Thymus (tissue), 11 donors: Measurements from ENCODE around the gene CUL7. TPM values are rescaled to one million over a fixed set of nuclear protein-coding genes. Genes with fewer than 3 reads are reported as not detected.
"Not testable (repeated sequence)": the region's sequence is repeated elsewhere in the genome, so short reads cannot be mapped to it uniquely, and the experiment has no call there.

ENCODE experiments used
- DNase-seq, 9 donors: peaks; one replicate each; pipeline ENCODE4 v3.0.0-alpha.2; 2013; ENCODE audit warnings: low spot score in 9 of 9, low read depth in 6 of 9, missing footprints in 1 of 9
- H3K27ac ChIP-seq, 2 donors: one replicate each; pipeline ENCODE4 v1.5.1; 2013; ENCODE audit warnings: control low read depth in 1 of 2, low read depth in 1 of 2, low read length in 1 of 2, mild to moderate bottlenecking in 1 of 2, moderate library complexity in 1 of 2
- H3K27me3 ChIP-seq, 2 donors: one replicate each; pipeline ENCODE4 v1.5.1; 2013; ENCODE audit warnings: low read length in 1 of 2; ENCODE audit not compliant: control insufficient read depth in 2 of 2, insufficient read depth in 1 of 2
- H3K36me3 ChIP-seq, 2 donors: one replicate each; pipeline ENCODE4 v1.5.1; 2013; ENCODE audit warnings: low read length in 1 of 2, mild to moderate bottlenecking in 1 of 2, moderate library complexity in 1 of 2; ENCODE audit not compliant: control insufficient read depth in 2 of 2, insufficient read depth in 2 of 2
- H3K4me1 ChIP-seq, 2 donors: one replicate each; pipeline ENCODE4 v1.5.1; 2013; ENCODE audit warnings: low read length in 2 of 2; ENCODE audit not compliant: control insufficient read depth in 2 of 2, insufficient read depth in 2 of 2
- H3K4me3 ChIP-seq, 2 donors: one replicate each; pipeline ENCODE4 v1.5.1; 2013; ENCODE audit warnings: low read length in 2 of 2, control low read depth in 1 of 2, mild to moderate bottlenecking in 1 of 2
- H3K9me3 ChIP-seq, 2 donors: one replicate each; pipeline ENCODE4 v1.5.1; 2013; ENCODE audit warnings: low read length in 1 of 2, mild to moderate bottlenecking in 1 of 2; ENCODE audit not compliant: control insufficient read depth in 2 of 2, insufficient read depth in 1 of 2
- WGBS: extraction: QIAGEN DNeasy Blood & Tissue Kit; methylation state at CpG from one replicate; pipeline ENCODE4 v1.1.7; 2013; 5-methylcytosine and 5-hydroxymethylcytosine counted together
- polyA plus RNA-seq: library from polyadenylated mRNA; stranded (reverse); fragments of 200-250 nt; gene quantifications from one replicate; pipeline ENCODE4 v1.2.3, GENCODE V29; 2013
- total RNA-seq: library from RNA; stranded (reverse); fragments of 120-200 nt; gene quantifications from one replicate; pipeline ENCODE4 v1.2.4, GENCODE V29; 2013
- donor health status: healthy.

CUL7 gene
- total and polyA plus RNA-seq, 2 donors, result 5.5 to 9.4 TPM

DNA sequence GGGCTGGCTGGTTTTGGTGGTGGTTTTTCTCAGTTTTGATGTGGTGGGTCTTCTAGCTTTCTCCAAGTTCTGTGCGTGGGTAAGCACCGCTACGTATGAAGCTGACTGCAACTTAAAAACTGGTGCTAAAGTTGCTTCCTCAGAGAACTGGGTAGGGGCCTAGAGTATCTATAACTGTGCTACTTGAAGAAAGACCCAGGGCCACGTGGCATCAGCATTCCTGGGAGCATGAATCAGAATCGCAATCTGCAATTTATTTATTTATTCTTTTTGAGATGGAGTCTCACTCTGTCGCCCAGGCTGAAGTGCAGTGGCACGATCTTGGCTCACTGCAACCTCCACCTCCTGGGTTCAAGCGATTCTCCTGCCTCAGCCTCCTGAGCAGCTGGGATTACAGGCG, 28.3 kb upstream of the CUL7 start:
- H3K9me3 ChIP-seq, H3K36me3 ChIP-seq, H3K27me3 ChIP-seq, H3K4me3 ChIP-seq: not testable (repeated sequence)
- H3K27ac ChIP-seq, result peak overlapping the region in 1 of 2 donors; percentile 65
- 63% methylated on average over 9 of the region's 9 CpGs for WGBS
- DNase-seq, result peak in 1 of 9 donors; percentile 49
- peaks cover 14 to 60% of the 10 kb centered on the region in 2 donors for H3K4me1 ChIP-seq

DNA sequence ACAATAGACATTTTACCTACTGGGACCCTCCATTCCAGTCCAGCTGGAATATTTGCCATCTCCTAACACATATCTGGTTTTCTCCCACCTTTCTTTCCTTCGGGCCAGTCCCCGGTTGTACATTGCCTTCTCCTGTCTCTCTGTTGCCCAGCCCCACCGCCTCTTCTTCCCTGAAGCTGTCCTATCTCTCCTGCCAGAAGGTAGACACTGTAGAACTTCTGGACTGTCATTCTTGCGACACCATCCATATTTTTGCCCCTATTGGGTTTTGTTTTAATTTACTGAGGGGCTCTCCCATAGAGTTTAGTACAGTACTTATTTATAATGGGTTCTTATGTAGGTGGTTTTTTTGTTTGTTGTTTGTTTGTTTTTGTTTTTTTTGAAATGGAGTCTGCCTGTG, 27.4 kb upstream of the CUL7 start:
- Histone ChIP-seq H3K4me1 (peaks cover 13 to 52% of the 10 kb centered on the region in 2 donors), H3K27ac (no peak overlapping the region), H3K9me3 (no peaks in the 10 kb centered on the region), H3K4me3 (no peak overlapping the region), H3K27me3 (peaks cover 0 to 2% of the 10 kb centered on the region in 2 donors), H3K36me3 (peaks cover 0 to 3% of the 10 kb centered on the region in 2 donors)
- no peak for DNase-seq
- WGBS, result 98% methylated on average over 4 of the region's 4 CpGs

DNA sequence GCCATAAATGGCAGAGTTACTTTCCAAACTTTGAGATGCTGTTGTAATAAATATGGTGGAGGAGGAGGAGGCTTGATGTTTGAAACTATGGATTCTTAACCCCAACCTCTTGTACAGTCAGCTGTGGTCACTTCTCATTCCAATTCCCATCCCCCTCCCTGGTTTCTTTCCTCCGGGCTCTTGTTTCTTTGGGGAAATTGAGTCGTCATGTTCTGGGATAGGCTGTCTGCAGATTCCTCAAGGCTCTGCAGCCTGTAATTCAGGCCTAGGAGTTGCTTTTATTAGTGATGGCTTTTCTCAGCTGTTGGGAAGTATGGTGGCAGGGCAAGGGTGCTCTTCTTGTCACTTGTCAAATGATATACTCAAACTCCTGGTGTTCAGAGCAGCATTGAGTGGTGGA, 25.0 kb upstream of the CUL7 start:
- H3K4me3 ChIP-seq, result no peak overlapping the region
- peaks cover 19 to 65% of the 10 kb centered on the region in 2 donors for H3K4me1 ChIP-seq
- WGBS, result 100% methylated on average over 2 of the region's 2 CpGs
- no peak overlapping the region for H3K27ac ChIP-seq
- no peak for DNase-seq
- peaks cover 2 to 4% of the 10 kb centered on the region in 2 donors for H3K36me3 ChIP-seq
- H3K27me3 ChIP-seq, result peaks cover 0 to 2% of the 10 kb centered on the region in 2 donors
- no peaks in the 10 kb centered on the region for H3K9me3 ChIP-seq

DNA sequence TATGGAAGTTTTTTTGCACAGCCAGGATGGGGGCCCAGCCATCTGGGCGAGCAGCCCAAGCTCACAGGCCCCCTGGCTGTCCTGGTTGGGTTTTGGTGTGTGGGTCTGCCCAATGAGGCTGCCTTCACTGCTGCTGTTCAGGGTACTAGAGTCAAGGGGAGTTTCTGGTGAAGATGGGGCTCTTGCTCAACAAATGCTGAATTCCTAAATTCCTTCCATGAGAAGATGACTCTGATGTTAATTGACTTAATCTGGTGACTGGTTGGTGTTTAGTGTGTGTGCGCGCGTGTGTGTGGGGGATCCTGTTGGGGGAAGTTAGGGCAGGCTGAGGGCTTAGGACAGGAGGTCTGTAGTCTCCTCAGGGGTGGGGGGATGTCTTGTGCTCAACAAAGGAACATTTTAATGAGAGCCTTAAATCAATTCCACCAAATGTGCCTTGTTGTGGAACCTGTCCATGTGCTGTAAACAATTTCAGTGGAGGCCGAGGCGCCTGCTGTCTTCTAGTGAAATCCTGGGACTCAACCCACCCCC, 24.4 kb upstream of the CUL7 start:
- Histone ChIP-seq H3K4me3 (peak overlapping the region in 1 of 2 donors; percentile 96), H3K4me1 (peaks cover 19 to 58% of the 10 kb centered on the region in 2 donors), H3K36me3 (peaks cover 4 to 7% of the 10 kb centered on the region in 2 donors), H3K9me3 (no peaks in the 10 kb centered on the region), H3K27me3 (peaks cover 0 to 2% of the 10 kb centered on the region in 2 donors), H3K27ac (peak overlapping the region in 1 of 2 donors; percentile 36)
- DNase-seq, result no peak
- 99% methylated on average over 6 of the region's 6 CpGs for WGBS

DNA sequence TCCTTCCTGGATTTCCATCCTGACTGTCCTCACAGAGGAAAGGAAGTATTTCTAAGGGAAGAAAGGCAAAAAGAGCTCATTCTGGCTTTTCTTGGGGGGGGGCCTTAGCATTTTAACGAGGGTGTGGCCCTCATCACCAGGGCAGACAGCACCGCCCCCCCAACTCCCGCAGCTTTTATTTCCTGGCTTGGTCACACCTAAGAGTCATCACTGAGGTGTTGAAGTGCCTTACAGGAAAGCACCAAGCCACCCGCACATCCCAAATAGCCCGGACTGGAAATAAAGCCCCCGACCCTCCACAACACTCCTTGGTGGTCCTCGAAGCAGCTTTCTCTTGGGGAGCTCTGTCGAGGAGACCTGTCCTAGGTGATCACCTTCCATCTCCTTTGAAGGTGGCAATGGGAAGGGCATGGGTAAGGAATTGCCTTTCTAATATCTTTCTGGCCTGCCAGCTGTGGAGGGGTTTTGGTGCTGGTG, 23.7 kb upstream of the CUL7 start:
- 66% methylated on average over 8 of the region's 8 CpGs for WGBS
- H3K4me1 ChIP-seq, result peaks cover 19 to 56% of the 10 kb centered on the region in 2 donors
- H3K27ac ChIP-seq, result peak overlapping the region in 1 of 2 donors; percentile 36
- no peak for DNase-seq
- peaks cover 0 to 2% of the 10 kb centered on the region in 2 donors for H3K27me3 ChIP-seq
- H3K9me3 ChIP-seq, result no peaks in the 10 kb centered on the region
- H3K4me3 ChIP-seq, result peak overlapping the region; percentile 92 to 96
- peaks cover 6 to 12% of the 10 kb centered on the region in 2 donors for H3K36me3 ChIP-seq

DNA sequence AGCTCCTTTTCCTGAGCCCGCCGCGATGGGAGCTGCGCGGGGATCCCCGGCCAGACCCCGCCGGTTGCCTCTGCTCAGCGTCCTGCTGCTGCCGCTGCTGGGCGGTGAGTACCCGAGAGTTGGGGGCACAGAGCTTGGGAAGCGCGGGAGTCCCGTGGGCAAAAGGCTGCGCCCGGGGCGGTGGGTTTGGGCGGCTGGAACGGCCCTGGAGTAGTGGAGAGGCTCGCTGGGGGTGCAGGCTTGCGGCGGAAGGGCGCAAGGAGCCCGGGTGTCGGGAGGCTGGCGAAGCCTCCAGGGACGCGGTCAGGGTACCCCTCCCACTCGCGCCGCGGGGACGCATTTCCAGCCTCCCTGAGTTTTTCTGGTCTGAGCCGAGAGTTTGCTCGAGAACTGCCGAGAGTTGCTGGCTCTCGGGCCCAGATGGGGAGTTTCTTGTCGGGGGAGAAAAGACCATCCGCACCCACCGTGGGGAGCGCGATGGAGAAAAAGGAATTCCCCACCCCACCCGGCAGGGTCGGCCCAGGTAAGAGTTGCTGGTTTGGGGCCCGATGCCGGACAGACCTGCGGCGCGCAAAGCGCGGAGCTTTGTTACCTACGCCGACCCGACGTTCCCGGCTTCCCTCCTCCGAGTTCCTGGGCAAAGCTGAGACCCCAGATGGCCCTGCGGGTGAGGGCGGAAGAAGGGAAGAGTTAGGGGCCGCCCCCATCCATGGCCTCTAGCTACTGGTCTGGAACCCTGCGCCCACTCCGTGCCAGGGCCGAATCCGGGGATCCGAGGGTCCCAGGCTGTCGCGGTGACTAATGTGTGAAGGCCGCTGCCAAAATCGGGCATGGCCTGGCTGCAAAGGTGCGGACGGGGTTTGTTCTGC, 23.0 kb upstream of the CUL7 start:
- Histone ChIP-seq H3K4me1 (peaks cover 16 to 56% of the 10 kb centered on the region in 2 donors), H3K9me3 (no peaks in the 10 kb centered on the region), H3K27ac (peak overlapping the region; percentile 71 to 86), H3K4me3 (peak overlapping the region; percentile 92 to 96), H3K27me3 (peaks cover 0 to 2% of the 10 kb centered on the region in 2 donors), H3K36me3 (peaks cover 12 to 14% of the 10 kb centered on the region in 2 donors)
- WGBS, result 1% methylated on average over 72 of the region's 72 CpGs
- peak in 2 of 9 donors; percentile 39 to 47 for DNase-seq

DNA sequence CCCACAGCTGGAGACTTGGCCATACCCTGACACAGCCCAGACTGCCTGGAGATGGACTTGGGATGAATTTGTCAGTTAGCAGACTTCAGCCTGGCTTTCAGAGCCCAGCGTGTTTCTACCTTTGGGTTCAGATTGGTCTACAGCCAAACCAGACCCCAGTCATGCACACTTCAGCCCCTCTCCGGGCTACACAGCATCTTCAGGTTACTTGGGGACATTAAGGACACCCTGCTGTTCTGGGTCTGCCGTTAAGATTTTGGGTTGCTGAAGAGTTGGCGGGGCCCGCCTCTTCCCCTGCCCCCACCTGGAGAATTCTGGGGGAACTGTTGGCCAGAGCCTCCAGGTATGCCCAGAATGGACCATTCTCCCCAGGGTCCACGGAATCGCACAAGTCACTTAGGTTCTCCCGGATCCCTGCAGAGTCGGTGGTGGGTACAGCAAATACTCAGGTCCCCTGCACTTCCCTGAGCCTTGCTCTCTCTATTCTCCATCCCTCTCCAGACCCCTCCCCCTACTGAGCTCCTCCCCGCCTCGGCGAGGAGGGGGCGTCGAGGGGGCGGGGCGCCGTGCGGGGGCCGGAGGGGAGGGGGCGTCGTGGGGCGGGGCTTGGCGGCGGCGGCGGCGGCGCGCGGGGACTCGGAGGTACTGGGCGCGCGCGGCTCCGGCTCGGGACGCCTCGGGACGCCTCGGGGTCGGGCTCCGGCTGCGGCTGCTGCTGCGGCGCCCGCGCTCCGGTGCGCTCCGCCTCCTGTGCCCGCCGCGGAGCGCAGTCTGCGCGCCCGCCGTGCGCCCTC, 22.2 kb upstream of the CUL7 start, which contains the start of gene PTK7:
Gene PTK7, plus strand, starts transcription at position 645 of the 794 bp plus-strand sequence. CDS start 175 bp downstream, outside the sequence.
- peaks cover 15 to 60% of the 10 kb centered on the region in 2 donors for H3K4me1 ChIP-seq
- H3K4me3 ChIP-seq, result peak within 1 kb of the TSS; percentile 92 to 96
- peaks cover 14 to 17% of the 10 kb centered on the region in 2 donors for H3K36me3 ChIP-seq
- DNase-seq, result peak in 7 of 9 donors; percentile 67 to 89 (median 77)
- no peaks in the 10 kb centered on the region for H3K9me3 ChIP-seq
- WGBS, result 6% methylated on average over 60 of the region's 60 CpGs
- H3K27ac ChIP-seq, result peak within 1 kb of the TSS; percentile 71 to 87
- H3K27me3 ChIP-seq, result peaks cover 0 to 2% of the 10 kb centered on the region in 2 donors

DNA sequence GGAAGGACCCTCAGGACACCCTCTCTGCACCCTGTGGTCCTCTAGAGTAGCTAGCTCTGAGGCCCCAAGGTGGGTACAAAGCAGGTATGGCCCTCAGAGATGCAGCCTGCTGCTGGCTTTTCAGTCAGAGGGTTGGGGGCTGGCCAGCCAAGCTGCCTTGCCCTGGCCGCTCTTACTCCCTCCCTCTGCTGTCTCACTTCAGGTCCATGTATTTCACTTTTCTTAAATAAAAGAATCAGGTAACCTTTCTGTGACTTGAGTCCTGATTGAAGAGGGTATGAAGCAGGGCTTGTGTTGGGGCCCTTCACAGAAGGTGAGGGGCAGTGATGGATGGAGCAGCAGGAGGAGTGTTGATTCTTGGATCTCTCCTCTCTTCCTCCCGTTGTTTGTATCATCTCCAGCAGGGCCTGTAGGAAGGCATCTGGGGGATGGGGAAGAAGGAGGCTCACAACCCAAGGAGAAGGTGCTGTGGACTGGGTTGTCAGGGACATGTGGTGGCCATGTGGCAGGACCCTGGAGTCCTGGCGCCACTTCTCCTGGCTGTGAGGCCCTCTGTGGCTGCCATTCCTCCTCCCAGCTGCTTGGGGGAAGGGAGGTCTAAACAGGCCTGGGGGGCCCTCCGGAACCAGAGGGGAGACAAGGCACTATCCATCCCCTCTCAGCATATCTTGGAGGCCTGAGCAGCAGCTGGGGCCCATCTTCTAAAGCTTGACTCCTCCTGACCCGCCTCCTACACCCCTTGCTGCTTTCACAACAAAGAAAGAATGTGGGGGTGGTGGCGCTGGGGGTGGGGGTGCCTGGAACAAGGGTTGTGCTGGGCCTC, 21.4 kb upstream of the CUL7 start:
- Histone ChIP-seq H3K36me3 (peaks cover 14 to 23% of the 10 kb centered on the region in 2 donors), H3K27me3 (peaks cover 0 to 2% of the 10 kb centered on the region in 2 donors), H3K27ac (peak overlapping the region; percentile 53 to 87), H3K9me3 (no peaks in the 10 kb centered on the region), H3K4me1 (peaks cover 18 to 68% of the 10 kb centered on the region in 2 donors), H3K4me3 (no peak overlapping the region)
- WGBS, result 90% methylated on average over 6 of the region's 6 CpGs
- DNase-seq, result no peak
